Mucosa of gallbladder (tissue), 1 donor: Measurements from ENCODE around the gene GRID1. TPM values are rescaled to one million over a fixed set of nuclear protein-coding genes. Genes with fewer than 3 reads are reported as not detected.

Experiments used
- DNase-seq: peaks from one replicate; pipeline ENCODE4 v3.0.0-alpha.2; 2020; ENCODE audit warnings: low spot score
- total RNA-seq: library from RNA; stranded (reverse); gene quantifications from one replicate; pipeline ENCODE4 v1.2.1, GENCODE V29; 2021
- donor health status: DM: no; HTN: no; CAD: no.

The GRID1 gene
- total RNA-seq, 1 donor from 2014 or later: 6.3 TPM

DNA sequence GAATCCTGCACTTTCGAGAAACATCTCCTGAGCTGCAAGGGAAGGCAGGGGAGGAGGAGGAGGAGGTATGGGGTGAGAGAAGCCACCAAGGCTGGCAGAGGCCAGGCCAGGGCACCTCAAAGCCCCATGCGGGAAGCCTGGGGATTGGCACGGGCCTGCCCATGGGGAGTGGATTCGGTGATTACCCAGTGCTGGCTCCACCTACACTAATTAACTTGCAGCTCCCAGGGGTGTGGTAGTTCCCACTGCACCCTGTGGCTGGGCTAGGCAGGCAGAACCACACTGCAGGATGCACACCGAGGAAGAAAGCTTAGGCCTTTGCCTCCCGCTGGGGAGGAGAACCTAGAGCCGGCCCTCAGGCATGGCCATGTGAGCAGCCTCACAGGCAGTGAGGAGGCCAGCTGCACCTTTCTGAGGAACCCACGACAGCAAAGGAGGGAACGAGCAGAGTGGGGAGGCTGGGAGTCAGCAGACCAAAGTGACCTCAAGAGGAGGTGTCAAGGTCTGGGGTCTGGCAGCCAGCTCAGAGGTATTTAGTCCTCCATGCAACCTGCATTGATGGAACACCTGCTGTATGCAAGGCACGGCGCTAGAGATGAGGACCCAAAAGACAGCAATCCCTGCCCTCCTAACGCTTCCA lies 27.2 kb downstream of the GRID1 start:
- no peak for DNase-seq

DNA sequence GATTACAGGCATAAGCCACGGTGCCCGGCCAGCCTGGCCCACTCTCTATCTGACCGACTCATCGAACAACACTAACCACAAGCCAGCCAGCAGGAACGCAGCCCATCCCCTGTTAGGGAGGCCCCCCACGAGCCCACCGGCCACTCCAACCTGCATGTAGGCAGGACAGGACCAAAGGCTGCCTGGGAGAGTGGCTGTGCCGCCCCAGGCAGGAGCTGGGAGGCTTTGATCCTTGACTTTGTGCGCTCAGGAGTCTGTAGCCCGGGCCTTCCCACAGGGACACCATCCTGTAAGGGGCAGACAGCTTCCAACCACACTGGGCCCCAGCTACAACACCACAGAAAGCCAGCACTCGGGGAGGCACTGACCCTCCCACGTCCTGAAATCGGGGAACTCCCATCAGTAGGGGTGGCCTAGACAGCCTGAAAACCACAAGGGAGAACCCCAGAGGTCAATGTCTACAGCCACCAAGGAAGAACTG lies 29.4 kb downstream of the GRID1 start:
- no peak for DNase-seq

DNA sequence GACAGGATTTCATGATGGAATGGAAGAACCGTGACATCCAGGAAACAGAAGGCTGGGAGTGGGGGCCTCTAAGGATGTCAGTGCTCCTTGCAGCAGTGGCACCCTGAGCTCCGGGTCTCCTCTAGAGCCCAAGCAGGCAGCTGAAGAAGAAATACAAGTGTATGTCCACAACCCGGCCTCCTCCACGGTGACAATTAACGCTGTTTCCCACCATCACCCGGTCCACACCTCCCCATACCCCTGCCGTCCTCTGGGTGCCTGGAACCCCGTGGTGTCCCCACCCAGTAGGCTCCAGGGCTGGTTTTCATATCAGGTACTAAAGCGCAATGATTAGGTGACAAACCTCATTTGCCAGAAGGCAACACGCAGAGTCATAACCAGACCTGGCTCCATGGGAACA lies 30.3 kb downstream of the GRID1 start:
- no peak for DNase-seq

DNA sequence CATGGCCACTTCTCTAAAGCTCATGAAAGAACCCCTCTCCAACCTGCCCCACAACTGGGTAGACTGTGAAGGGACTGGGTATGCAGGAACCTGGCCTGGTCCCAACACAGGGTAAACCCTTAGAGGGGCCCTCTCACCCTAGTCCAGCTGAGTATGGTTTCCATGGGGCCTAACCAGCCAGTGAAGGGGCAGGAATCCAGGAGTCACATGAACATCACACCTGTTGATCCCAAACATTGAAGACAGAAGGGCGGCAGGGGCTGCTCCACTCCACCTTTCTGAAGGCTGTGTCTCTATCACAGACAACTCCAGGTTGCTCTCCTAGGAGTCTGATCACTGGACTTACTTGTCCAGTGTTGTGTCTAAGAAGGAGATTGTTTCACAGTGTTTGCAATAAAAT lies 30.8 kb downstream of the GRID1 start:
- DNase-seq: no peak

DNA sequence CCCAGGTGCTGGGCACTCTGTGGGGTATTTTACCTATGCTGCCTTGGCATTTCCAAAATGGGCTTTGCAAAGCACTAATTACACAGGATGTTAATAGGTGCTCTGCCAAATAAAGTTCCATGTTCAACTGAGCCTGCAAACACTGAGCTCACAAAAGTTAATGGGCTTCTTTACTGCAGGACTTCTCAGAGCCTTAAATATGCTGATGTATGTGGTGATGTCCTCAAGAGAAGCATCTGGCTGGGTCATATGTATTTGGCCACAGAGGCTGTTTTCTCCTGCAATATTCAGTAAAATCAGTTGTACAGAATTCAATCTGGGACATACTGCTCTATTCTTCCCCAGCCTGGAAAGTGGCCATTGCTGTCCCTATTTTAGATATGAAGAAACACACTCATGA lies 31.3 kb downstream of the GRID1 start:
- no peak for DNase-seq

DNA sequence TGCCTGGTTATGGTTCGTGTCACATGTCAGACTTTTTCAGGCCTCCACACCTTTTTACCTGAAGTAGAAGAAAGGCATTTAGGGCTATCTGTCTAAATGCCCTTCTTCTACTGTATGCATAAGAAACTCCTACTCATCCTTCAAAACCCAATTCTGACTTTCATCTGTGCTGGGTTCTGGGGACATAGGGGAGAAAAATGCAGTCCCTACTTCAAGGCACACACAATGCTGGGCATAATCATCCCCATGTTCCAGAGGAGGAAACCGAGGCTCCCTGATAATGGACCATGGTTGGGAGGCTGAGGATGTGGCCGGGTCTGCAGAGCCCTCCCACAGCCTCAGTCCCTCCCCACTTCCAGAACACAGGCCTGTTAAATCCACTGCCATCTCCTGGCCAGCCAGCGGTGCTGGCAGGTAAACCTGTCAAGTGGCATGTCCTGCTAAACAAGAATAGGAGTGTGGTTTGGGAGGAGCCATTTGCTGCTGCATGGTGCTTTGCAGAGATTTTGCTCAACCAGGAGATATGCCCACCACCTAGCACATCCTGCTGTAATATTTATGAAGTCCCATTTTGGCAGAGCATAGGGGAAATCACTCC lies 32.0 kb downstream of the GRID1 start:
- no peak for DNase-seq

DNA sequence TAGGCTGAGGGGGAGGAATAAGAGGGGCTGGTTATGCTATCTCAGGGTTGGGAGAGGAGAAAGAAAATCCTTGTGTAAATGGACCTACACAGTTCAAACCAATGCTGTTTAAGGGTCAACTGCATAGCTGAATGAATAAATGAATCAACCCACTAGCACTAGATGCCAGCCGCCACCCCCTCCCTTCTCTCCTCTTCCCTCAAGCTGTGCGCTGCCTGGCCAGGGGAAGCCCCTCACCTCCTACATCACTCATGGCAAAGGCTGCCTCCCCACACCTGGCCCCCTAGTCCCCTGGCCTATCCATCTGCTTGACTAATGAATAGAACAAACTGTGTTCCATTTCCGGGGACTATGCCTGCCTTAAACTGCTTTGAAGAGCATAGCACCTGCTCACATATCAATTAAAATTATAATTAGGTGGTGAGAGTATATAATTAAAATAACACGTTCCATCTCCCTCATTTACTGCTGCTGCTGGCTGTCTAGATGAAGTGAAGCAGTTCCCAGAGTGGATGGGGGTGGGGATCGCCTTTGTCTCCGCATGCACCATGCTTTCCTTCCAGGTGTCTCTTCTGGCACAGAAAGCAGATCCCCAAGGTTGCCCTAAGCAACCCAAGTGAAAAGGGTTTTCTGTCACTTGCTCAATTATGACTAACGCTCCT lies 32.6 kb downstream of the GRID1 start:
- DNase-seq: no peak

DNA sequence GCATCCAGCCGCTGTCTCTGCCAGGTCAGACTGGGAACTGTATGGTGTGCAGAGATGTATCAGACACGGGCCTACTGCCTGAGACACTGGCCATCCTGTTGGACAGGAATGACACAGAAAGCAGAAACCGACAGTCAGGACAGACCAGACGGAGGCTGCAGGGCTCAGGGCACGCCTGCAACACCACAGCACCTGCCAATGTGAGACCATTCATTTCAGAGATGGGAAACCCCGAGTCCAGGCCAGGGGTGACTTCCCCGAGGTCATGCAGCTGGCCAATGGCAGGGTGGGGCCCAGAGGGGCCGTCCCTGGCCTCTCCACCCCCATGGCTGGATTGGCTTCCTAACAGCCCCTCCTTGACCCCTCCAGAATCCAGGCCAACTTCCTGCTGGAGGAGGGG lies 34.7 kb downstream of the GRID1 start:
- DNase-seq: no peak

DNA sequence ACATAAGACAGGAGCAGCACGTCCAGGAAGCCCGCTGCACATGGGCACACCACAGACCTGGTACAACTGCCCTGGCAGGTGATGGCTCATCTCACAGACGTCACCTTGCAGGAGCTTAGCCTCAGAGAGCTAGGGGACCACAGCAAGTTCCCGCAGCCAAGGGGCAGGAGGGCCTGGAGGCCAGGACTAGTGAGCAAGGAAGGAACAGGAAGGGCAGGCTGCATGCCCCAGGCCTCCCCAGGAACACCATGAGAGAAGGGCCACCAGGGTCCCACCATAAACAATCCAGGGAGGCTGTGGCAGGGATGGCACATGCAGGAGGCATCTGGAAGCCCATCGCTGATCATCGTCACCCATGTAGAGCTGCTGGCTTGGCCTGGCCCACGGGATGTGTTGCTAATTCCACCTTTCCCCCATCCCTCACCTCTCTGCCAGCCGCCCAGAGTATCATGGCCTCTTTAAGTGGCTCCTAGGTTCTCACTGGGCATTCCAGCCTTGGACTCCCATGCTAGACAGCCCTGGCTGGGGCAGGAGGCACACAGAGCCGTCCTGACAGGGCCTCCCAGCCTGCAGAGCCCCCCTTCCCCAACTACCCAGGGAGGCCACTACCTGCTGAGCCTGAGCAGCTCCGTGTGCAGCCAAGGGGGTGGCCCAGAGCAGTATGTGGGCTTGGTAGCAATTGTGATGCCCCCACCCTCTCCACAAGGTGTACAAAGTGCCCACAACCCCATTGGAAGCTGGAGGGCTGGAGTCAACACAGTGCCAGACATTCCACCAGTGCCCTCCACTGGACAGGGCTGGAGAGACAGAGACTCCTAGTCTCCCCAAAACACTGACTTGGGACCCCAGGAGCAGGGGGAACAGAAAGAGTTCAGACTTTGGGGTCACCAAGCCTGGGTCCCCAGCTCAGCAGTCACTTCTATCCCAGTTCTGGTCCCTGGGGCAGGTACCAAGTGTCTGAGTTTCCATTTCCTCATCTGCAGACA lies 35.5 kb downstream of the GRID1 start:
- DNase-seq: no peak

DNA sequence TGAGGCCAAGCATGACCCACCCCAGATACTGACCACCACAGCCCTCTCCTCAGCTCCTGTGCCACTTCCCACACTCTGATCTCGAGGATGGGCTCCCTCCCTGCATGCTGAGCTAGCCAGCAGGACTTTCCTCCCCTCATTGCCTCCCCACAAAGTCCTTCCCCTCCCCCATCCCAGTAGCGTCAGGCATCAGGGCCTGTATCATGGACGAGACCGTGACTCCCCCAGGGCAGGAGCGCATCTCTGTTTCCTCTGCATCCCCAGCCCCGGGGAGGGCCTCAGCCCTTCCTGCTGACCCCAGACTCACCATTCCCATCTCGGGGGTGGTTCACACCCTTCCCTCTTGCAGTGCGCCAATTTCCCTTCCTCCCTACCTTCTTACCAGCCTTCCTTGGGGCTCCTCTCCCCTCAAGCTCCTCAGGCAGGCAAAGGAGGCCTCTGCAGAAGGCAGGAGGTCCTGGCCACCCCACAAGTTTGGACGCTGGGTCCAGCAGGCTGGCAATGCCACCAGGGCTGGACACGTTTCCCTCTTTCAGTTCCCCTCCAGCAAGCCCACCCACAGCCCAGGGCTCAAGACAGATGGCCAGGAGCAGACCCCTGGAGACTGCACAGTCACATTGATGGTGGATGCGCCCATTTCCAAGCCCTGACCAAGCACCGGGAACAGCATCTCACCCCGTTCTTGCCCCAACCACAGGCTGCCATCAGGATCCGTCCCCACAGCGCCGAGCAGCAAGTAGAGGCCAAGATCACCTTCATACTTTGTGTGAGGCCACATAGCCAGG lies 36.5 kb downstream of the GRID1 start:
- no peak for DNase-seq

DNA sequence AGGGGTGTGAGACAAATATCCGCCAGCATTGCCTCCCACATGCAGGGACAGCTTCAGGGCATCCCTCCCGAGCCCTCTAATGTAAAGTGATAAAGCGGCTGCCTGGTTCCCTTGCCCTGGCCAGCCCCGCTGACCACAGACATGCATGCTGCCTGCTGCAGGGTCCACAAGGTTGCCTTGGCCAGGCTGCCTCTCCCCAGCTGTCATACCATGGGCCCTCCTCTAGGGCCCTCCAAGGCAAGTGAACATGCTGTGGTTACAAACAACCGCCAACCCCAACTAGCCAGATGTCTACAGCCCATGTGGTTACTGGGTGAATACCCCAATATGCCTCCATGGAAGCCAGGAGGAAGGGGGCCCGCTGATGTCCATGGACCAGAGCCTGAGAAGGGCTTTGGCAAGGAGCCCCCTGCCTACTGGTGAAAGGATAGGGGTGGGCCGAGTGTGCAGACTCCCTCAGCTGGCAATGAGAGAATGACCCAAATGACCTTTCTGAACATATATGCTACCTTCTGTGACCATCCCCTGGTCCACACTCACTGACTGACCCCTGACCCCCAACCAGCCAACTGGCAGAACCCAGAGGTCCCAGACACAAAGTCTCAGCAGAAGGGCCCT lies 37.4 kb downstream of the GRID1 start:
- no peak for DNase-seq

DNA sequence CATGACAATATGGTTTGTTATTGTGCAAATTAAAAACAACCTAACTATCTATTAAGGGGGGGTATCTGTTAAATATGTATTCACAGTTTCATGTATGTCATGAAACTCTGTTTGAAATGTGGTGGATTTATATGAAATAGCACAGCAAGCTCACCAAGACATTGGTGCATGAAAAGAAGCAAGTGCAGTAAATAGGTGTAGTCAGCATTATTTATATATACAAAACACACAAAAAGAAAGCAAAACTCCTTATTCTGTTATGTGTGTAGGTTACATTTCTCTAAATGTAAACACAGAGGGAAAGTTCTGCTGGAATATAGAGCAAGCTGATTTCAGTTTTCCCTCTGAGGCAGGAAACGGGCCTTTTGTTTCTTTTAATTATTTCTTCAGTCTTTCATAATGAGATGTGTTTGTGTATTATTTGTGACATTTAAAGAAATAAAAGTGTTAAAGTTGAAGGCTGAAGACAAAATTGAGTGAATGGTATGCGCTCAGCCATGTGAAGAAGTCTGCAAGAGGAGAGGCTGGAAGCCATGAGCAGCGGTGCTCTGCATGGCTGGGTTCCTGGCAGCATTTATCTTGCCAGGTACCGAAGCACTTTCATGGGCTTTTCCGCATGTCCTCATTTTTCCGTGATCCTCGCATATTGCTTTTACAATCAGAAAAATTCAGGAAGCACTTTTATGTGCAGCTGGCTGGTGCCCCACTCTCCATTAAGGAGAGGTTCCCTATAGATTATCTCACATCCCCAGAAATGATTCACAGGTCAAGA lies 38.5 kb downstream of the GRID1 start:
- no peak for DNase-seq

DNA sequence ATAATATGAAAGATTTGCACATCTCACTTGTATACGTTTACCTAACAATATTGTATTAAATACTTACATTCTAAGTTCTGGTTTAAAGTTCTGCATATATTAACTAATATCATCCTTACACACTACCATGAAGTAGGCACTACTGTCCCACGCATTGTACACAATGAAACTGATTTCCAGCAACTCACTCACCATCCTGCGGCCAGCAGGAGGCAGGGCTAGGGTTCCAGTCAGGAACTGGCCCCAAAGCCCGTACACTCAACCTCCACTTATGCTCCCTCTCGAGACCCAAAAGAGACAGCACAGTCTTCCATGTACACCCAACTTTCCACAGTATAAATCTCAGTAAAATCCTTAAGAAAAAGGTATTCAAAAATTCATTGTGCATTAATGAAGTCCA lies 41.4 kb downstream of the GRID1 start:
- no peak for DNase-seq

DNA sequence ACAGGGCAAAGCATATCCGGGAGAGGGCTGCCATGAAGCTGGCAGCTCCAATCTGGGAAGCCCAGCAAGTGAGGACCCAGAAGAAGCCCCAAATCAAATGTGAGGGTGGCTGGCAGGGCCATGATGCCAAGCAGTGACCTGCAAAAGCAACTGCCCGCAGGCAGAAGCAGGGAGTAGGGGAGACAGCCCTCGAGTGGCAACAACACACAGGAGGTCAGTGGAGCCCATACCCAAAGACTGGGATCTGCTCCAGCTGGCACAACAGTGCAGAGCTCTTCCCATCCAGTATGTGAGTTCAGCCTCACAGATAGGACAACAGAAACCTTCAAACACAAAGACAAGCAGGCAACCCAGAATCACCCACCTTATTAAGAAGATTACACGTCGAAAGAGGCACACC lies 45.0 kb downstream of the GRID1 start:
- no peak for DNase-seq

DNA sequence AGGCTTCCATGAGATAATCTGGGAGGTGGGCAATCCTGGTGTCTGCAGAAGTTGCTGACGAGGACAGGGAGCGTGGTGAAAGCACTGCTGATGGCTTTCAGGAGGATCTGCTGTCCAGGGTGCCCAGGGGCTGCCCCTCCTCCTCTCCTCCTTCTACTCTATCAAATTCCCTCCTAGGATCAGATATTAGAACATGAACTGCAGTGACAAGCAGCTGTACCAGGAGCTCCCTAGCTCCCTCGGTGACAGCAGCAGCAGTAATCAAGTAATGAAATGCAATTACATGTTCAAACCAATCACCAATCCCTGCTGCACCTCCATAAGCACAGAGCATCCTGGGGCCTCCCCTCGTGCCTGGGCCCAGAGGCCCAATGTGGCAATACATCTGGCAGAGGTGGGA lies 46.9 kb downstream of the GRID1 start:
- DNase-seq: no peak

DNA sequence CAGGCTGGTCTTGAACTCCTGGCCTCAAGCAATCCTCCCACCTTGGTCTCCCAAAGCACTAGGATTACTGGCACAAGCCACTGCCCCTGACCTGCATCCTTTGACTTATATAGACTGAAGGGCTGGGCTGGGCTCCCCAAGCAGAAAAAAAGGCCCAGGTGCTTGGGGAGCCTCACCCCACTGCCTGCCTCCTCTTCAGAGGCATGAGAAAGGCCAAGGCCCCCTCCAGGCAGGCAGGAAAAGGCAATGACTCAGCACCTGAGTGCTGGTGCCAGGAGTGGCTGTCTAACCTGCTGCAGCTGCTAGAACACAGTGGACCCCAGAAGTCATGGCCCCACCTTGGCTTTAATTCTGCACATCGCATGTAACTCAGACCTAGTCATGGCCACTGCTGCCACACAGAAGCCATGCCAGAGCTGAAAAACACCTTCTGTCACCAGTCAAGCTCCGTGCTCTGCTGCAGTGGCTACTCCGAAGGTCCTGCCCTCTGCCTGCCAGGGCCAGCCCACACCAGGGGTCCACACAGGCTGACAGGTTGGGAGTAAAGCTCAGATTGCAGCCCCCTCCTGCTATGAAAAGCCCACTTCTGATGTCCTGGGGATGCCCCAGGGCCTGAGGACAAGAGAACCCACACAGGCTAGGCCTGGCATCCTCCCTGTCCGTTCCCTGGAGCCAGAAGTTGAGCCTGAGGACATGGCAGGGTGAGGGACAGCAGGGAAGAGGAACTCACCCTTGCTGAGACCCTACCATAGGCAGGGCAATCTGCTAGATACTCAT lies 48.5 kb downstream of the GRID1 start:
- no peak for DNase-seq

DNA sequence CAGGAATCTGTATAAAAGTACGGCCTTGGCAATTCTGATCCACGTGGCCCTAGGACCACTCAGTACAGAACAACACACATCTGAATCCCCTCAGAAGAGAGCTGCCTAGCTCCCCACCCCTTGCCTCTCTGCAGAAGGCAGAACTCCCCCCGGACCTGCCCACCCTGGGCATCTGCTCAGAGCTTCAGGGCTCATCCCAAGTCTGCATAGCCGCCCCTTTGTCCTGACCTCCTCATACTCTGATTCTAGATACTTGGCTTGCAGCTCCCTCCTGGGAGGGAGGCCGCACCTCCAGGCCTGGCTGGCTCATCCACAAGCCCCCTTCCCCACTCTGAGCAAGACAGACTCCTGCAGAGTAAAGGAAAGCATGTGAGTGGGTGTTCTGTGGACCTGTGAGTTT lies 49.6 kb downstream of the GRID1 start:
- DNase-seq: no peak

DNA sequence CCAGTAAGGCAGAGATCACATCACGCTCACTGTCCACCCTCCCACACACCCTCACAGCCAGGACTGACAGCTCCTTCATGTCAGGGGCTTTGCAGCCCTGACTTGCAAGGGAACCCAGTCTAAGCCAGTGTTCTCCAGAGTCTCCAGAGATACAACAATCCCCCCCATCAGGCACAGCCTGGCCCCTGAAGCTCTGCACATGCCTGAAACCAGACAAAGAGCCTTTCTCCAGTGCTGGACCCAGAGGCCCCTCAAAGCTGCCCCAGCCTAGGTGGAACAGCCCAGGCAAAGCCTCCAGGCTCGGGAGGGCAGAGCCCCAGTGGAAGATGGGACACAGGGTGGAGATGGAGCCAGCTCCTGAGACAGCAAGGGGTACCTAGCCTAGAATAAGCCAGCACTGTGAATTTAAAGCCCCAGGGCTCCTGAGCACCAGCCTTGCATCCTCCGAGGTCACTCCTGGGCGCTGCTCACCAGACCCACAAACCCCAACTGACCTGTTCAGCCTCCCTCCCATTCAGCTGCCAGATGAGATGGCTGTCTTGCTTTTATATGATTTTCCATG lies 50.2 kb downstream of the GRID1 start:
- no peak for DNase-seq

DNA sequence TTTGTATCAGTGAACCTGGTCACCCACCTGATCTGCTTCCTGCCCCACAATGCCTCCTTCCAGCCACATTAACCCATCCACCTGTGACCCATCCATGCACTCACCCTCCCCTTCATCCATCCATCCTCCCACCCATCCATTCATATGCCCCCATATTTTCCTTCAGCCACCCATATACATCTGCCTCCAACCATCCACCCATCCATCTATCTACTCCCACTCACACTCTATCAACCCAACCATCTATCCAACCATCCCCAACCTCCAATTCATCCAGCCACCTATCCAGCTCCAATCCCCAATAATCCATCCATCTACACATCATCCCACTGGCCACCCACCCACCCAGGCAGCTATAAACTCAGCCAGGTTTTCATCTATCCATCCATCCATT lies 51.0 kb downstream of the GRID1 start:
- DNase-seq: no peak
